Measurements from ENCODE around the gene MYLK.

The MYLK gene

DNA sequence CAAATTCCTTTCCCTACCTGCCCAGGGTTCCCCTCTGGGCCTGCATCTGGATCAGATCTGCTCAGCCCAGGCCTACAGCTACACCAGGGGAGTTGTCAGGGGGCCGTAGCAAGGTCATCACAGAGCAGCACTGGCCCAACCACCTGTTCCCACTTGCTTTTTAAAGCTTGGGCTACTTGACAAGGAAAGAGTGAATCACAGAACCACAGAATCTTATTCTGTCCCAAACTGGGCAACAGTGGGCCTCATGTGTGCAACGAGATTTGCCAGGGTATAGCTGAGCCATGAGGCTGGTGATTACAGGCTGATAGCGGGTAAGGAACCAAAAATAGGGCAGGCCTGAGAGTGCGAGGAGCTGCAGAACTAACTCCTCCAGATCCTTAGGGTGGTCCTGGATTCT, 66.7 kb downstream of the MYLK start:
- DNase-seq: no peak

DNA sequence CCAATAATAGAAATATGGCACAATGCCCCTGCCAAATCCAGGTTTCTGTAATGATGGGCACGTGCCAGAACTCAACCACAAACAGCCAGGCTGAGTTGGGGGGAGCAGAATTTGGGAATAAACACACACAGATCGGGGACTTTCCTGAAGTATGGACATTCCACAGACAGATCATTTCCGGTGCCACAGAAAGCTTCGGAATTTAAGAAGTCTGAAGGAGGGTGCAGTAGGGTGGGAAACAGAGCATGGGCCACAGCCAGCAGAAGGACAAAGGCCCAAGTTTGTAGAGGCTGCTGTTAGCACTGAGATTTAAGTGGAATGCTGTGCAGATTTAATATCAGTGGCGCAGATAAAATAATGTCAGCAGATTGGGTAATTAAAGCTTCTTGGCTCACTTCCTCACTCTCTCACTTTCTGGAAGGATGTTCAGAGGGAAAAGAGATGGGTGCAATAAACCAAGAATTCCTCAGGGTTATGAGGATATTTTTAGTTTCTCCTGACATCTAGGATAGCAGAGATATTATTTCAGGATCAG, 67.4 kb downstream of the MYLK start:
- DNase-seq: no peak

DNA sequence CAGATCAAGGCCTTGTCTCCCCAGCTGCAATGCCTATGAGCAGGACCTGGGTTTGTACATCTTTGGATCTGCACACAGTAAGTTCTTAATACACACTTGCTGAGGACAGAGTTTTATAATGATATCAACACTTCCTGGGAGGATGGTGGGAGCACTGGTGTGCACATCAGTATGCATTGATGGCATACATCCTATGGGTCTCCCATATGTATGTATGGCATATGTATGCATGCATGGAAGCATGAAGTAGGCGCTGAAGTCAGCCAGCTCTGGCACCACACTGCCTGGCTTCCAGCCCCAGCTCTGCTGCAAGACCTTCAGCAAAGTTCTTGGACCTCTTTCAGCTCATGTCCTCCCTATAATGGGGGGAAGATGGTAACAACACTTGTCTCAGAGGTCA, 68.2 kb downstream of the MYLK start:
- no peak for DNase-seq

DNA sequence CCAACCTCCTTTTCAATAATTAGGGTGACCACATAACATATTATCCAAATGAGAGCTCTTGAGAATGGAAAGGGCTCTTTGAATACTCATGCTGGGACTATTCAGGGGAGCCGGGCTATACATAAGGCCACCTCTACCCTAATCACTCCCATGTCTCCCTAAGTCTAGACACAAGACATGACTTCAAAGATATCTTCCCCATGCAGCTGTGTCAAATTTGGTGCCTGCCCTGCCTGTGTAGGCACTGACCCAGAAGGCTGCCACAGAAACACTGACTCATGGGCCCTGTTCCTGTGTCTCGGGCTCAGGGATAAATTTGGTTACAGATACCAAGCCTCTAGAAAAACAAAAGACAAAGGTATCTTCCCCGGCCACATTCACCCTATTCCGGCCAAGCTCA, 70.3 kb downstream of the MYLK start:
- DNase-seq: no peak

DNA sequence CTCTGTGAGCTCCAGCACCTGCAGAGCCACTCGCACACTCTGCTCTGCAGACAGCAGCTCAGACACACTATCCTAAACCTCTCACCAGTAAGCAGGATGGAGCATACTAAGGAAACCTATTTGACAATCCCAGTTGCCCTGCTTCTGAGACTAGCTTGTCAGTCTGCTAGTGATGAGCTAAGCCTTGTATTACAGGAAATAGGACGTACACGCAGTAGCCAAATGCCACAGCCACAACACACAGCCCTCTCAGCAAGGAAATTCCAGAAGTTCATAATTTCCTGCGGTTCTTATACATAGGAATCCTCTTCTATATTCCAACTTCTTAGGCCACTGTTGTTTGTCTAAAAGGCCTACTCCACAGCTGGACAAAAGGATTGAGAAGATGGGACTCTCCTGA, 74.5 kb downstream of the MYLK start:
- no peak for DNase-seq

DNA sequence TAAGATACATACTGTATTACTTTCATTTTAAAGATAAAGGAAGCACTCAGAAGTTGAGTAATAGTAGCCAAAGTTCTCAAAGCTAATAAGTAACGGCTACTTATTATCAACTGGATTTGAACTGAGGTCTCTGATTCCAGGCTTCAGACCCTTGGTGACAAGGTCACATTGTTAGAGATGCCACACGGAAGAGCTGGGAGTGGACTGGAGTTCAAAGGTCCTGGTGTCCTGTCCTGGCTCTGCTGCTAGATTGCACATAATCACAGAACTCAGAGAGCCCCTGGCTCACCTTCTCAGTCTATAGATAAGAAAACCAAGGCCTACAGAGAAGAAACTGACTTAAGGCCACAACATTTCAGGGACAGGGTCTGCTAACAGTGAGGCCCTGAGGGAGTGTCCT, 75.3 kb downstream of the MYLK start:
- no peak for DNase-seq

DNA sequence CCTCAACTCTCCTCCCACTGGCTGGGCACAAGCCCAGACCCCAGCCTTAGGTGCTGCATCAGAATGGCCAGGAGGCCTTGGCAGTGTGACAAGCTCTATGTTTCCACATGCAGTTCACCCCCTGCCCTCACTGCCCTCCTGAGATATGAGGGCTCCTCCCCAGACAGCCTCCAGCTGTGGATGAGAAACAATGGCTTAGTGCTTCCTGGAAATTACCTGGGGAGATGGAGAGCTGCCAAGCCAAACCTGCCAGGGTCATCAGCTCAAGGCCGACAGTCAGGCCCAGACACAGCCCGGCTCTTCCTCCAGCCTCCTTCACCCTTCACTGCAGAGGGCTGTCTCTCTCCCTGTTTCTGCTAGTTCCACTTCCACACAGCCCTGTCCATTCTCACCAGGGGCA, 76.3 kb downstream of the MYLK start:
- DNase-seq: no peak

DNA sequence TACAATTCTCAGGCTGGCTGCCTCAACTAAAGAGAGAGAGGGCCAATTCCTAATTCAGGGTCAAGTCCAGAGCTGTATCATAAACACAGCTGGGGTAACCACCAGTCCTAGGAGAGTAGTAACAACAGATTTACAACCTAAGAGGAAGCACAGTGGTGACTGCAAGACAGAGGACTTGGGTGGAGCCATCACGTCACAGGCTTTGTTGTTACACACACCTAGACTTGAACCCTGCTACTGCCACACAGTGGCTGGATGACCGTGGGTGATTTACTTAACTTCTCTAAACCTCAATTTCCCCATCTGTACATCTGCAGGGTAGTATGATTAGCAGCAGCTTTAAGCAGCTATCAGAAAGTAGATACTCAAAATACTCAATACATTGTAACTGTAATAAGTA, 78.6 kb downstream of the MYLK start:
- no peak for DNase-seq

DNA sequence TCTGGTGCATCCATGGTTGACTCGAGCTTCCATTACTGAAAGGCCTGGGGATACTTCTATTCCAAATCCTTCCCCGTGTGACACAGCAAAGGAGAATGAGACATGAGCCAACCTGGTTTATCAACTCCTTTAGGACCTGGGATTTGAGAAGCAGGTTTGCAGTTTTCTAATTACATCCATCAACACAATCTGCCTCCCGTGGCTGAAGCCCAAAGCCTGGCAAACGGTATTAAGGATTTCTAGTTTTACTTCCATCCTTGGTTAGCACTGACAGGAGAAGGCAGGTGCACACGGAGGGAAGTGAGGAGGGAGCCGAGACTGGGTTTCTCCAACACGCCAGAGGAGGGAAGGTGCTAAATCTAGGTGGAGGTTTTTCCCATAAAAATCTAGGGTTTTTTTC, 79.0 kb downstream of the MYLK start:
- DNase-seq: no peak

DNA sequence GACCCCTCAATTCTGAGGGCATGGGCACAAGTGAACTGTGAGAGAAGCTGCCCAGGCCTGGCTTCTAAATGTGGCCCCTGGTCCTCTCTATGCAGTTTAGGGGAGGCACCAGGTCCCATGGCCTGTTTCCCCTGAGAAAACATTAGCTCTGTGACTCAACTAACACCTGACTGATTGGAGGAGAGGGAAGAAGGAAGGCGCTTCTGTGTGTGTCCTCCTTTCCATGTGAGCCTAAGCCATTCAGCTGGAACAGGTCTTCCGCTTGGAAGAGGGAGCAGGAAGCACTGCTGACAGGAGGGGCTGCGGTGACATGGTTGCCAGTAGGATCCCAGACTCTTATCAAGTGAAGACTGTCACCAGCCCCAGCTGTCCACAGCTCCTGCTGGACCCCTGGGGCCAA, 79.5 kb downstream of the MYLK start:
- DNase-seq: no peak

DNA sequence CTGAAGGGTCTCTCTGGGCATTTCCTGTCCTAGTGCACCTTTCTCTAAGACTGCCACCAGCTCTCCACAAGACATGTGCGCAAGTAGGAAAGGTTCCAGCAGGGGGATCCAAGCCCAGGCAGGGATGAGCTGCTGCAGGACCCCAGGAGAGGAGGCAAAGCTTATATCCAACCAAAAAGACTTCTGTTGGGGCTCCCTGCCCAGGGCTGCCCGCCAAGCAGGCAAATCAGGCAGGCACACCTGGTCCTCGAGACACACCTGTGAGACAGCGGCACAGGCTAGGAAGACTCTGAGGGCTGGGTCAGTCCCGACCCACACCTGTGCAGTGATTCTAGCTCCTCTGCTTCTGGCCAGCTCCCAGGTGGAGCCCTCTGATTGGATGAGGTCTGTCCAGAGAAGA, 80.6 kb downstream of the MYLK start:
- DNase-seq: no peak

DNA sequence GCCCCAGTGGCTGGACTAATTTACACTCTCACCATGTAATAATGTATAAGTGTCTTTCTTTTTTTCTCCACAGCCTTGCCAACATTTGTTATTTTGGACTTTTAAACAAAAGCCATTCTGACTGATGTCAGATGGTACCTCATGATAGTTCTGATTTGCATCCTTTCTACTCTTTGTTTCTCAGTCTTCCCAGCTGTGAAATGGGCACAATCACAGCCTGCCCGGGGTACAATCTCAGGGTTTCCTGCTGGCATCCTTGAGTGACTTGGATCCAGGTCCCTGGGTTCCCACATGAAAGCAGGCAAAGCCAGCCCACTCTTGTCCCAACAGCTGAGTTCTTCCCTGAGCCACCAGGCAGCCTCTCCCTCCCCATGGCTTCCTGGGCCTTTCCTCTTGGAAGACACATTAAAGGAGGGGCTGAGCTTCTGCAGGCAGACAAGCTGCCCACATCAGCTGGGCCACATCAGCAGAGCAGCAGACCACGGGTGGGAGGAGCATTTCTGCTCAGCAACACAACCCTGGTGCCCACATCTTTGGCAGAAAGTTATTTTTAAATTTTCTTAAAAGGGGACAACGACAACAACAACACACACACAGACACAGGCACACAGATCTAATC, 82.0 kb downstream of the MYLK start:
- DNase-seq: no peak

DNA sequence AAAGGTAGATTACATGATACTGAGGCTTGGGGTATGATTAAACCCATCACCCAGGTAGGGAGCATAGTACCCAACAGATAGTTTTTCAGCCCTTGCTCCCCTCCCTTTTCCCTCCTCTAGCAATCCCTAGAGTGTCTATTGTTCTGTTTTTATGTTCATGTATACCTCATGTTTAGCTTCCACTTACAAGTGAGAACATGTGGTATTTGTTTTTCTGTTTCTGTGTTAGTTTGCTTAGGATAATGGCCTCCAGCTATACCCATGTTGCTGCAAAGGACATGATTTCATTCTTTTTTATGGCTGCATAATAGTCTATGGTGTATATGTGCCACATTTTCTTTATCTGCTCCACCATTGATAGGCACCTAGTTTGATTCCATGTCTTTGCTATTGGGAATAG, 82.7 kb downstream of the MYLK start:
- DNase-seq: no peak

DNA sequence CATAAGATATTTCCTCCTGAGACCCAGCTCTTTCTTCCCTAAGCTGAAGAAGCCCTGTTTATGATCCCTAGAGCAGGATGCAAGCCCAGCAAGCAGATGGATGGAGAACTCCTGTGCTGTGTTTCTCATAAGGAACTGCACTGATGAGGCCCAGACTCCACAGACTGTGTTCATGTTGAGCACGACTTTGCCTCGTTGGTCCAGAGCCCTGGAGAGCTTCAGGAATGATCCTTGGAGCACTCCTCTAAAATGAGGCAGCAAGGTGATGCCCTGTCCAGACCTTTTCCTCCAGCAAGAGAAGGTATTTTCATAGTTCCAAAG, 83.8 kb downstream of the MYLK start:
- DNase-seq: no peak

DNA sequence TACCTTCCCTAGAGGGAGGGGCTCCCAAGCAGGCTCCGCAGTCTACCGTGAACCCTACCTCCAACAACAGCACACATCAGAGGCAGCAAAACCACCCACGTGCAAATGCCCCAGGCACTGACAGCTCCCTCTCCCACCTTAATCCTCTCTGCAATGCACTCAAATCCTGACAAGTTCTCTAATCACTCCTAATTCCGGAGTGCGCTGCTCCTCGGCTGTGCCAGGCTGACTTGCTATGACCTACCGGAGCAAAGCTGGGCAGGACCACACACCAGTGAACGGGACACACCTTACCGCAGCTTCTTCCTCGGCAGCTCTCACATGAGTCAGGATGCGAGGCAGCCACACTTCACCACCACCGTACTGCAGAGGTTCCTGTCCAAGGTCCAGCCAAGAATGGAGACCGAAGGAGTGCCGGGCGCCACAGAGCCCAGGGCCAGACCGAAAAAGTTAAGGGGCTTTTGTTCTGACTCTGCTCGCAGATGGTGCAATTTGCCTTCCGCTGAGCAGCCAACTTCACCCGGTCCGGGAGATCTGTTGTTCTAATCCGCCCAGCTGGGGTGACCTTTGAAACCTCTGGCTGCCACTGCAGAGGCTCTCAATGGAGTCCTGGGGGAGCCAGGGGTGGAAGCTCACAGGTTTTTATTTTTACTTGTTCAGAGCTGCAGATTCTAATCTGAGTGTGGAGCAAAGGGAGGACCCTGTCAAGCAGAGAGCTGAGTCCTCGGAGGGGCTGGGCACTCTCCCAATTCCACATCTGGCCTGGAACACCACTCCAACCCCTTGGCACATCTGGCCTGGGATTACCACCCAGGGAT, 84.4 kb downstream of the MYLK start:
- DNase-seq: no peak

DNA sequence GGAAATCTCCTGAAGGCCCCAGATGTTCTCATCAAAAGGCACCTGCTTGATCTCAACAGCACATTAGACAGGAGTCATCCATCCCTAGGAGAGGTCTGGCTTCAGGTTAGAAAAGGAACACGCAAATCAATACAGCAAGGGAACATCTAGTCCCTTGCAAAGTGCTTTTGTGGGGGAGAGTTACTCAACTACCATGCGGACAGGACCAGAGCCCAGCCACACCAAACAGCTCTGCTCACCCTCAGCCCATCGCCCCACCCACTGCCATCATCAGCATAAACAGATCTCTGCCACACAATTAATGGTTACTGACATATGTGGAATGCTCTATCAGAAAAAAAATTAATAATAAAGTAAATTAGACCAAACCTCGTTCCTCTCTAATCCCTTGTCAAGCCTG, 85.6 kb downstream of the MYLK start:
- no peak for DNase-seq

DNA sequence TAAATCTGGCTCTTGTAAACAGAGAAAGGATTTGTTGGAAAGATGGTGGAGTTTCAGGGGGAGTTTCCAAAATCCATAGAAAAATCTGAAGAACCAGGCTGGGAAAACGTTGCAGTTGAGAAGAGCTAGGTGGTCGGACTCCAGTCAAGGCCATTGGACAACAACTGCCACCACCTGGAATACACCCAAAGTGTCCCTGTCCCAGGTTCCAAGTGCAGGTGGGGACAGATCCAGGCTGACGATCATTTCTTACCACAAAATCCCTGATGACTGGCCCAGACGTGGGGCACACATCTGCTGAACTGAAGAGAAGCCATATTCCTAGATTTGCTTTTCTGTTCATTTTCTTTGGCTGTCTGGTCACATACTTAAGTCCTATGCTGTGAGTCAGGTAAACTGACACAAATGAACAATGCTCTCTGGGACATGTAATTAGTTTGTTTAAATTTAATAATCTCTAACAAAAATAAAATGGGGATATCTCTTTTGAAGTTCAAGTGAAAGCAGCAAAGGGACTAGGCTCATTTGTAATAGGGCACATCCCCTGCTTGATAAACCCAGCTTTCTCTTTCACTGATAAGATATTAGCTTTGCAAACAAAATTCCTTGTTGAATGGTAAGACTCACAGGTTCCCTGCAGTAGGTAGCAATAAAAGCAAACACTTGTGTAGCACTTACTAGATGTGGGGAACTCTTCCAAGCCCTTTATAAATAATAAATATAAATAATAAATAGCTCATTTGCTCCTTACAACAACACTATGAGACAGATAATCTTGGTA, 88.5 kb downstream of the MYLK start:
- DNase-seq: no peak

DNA sequence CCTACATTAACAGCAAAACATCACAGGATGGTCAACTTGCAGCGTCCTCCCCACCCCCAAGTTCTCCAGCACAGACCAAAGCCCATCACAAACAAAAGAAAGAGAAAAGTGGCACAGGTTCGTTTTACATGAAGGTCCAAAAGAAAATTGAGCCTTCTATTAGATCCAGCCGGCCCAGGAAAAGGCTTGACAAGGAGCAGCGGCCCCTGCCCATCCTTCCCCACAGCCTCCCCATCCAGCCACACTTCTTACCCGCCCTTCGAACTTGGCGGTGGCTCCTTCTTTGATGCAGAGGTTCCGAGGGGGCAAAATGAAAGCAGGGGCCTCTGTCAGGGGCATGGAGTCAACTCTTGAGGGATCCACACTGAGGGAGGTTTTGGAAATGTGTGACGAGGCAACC, 90.7 kb downstream of the MYLK start:
- DNase-seq: no peak

DNA sequence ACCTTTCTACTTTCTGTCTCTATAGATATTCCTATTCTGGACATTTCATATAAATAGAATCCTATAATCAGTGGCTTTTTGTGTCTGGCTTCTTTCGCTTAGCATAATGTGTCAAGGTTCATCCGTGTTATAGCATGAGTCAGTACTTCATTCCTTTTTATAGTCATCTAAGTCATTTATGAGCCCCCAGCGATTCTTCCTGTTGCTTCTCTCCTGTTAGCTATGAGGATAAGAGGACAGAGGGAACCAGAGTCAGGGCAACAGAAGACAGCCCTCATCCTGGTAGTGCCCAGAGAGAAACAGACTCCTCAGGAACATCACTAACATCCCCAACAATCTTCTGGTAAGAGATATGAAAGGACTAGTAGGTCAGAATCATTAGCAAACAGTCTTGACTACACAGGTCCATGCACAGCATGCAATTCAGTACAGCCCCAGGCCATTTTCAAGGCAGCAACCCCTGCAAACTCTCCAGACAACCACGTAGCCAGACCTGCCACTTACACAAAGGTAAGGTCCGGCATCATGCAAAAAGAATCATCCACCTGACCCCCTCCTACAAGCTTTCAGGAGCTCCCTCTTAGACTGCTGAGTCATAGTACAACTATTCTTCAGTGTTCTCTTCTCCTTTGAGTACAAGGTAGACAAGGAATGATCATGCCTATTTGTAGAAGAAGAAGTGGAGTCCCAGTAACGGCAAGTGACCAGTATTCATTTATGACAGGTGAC, 91.5 kb downstream of the MYLK start:
- DNase-seq: no peak

DNA sequence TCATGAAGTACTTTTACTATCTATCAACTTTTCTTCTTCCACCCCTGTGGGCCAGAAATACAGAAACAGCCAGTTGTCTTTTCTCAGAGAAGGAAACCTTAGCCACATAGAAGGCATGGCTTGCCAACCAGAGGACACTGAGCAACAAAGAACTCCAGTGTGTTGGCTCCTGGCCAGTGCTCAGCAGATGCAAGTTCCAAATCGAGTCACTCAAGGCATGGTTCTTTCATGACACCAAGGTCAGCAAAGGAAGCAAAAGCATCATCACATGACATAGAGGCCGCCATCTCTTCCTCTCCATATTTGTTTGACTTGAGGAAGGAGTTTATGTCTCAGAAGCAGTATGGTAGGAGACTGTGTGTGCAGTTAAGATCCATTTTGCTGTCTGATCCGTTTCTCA, 92.2 kb downstream of the MYLK start:
- DNase-seq: no peak

DNA sequence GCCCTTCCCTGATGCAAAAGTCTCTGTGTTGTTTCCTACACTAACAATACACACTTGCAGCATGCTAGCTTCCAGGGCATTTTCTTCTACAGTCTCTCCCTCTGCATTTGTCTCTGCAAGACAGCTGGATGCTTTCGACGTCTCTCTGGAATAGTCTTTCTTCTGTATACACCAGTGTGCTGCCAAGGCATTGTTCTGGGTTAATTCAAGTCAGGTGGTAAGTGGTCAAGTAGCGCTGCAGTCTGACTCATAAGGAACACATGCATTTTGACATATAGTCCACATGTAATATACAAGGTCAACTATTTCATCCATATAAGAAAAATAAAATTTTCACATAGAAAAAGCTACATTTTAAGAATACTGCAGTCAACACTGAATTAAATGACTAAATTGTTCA, 92.7 kb downstream of the MYLK start:
- DNase-seq: no peak

DNA sequence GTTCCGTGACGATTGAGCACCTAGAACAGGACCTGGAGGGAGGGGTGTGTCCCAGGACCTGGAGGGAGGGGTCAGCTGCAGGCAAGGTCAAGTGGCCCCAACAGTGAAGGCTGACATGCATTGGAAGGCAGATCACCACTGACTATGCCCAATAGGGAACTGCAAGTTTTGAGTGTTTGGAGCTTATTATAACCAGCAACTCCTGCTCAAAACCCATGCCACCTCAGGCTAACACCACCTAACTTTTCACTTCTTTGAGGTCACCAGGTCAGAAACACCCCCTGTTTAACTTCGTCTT, 93.1 kb downstream of the MYLK start:
- DNase-seq: no peak

DNA sequence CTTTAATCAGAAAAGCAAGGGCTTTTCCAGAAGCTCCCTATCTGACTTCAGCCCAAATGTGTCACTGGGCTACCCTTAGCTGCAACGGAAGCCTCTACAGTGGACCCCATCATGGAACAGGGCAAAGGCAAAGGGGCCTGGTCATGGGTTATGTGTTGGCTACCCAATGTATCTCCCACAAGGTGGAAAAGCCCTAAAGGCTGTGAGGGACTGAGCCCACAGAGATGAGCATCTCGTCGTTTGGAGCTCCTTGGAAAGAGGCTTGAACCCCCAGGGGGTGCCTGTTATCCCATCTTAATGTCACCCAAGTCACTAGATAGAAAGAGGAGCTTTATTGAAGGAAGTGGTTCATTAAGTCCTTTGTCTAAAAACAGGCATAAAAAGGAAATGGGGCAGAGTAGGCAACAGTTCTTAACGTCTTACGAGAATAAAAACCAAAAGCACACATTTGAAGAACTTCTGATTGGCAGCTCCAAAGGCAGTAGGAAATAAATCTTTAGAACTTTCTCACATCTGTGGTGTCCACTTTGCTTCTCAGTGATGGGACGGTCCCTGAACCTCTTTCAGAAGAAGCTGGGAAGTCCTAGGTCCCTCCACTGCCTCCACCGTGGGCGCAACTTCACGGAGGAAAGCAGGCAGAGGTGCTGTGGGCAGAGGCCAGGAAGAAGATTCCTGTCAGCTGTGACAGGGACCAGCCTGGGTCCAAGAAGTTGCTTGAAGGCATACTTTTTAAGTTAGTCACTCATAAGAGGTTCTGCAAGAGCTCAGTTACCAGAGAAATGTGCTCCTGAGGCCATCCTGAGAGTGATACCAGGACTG, 93.7 kb downstream of the MYLK start:
- no peak for DNase-seq
